Prostate gland (tissue), 2 donors: ENCODE results near the gene BLM.

Source experiments
- CTCF ChIP-seq, 4 experiments: fragments of 200-600 bp in 2 of 4; fragments of 450-650 bp in 2 of 4; sonication (generic) in 2 of 4; IDR thresholded peaks; 1 replicate in 3 of 4; 2 replicates in 1 of 4; pipeline ENCODE4 v1.5.1; 2016 to 2019; ENCODE audit warnings: antibody characterized with exemption in 4 of 4, mild to moderate bottlenecking in 2 of 4, moderate library complexity in 2 of 4
- POLR2AphosphoS5 ChIP-seq: sonication (generic); formaldehyde crosslinking; IDR thresholded peaks from one replicate; pipeline ENCODE4 v1.6.1; 2017; ENCODE audit warnings: antibody characterized with exemption

- TF ChIP-seq CTCF (IDR thresholded peaks at IDR 0.05) = no peak
- no peak for TF ChIP-seq POLR2AphosphoS5
Observed at GRCh38 chr15:90703455-90703854, 13.7 kb upstream of the BLM start.
